Cortex of kidney (tissue), 1 donor: ENCODE data around the gene HDHD5.
"Not testable (repeated sequence)": the region's sequence is repeated elsewhere in the genome, so short reads cannot be mapped to it uniquely, and the experiment has no call there.

ENCODE experiments used
- DNase-seq: peaks from one replicate; lab custom pipeline; 2025; lab: John Stamatoyannopoulos, UW

Gene HDHD5

DNA sequence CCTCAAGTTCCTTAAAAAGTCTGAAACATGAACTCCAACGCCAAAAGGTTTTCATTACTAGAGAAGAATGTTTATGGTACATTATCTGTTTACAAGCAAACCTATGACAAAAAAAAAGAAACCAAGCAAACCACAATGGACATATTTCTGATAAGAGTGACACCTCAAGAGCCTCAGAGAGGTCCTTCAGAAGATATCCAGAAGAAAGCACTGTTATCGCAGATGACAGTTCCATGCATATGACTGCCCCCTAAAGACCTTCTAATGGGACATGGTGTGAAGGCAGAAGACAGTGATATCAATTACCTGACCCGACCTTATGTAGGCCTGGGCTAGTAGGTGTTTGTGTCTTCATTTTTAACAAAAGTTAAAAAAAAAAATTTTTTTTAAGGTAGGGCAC, 3.1 kb downstream of the HDHD5 start:
- no peak for DNase-seq

DNA sequence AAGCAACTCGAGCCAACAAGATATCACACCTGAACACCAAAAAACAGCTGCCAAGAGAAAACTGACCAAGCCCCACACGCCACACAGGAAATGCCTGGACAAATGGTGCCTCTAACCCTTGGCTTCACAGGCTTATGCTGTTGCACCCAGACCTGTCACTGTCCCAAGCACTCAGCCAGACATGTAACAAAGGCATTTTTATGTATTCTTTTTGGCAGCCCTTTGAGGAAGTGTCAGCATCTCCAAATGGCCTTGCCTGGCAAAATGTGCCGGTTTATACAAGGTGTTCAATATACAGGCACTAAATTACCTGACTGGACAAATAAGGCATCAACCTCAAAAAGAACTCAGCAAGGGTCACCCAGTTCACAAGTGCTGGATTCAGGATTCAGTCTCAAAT, 6.1 kb downstream of the HDHD5 start:
- no peak for DNase-seq

DNA sequence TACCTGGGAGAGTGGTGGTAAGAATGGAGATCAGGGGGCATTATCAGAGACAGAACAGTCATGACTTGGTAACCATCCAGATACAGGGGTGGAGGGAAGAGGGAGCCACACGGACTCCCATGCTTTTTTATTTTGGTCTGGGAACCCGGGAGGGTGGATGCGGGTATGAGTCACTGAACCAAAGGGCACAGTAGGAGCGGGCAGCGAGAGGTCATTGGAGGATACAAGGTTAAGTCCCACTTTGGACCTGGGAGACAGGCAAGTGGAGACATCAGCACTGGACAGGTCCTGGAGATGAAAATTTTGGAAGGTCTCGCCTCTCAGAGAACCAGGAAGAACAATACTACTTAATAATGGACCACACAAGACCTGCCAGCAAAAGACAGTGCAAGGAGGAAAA, 6.7 kb downstream of the HDHD5 start:
- no peak for DNase-seq

- DNase-seq, result no peak
Observed at GRCh38 chr22:17149076-17149815, 9.8 kb downstream of the HDHD5 start.

GRCh38 chr22:17147458-17147857, 11.6 kb downstream of the HDHD5 start:
- not testable (repeated sequence) for DNase-seq

- no peak for DNase-seq
Observed at GRCh38 chr22:17145021-17145680, 13.9 kb downstream of the HDHD5 start.

DNA sequence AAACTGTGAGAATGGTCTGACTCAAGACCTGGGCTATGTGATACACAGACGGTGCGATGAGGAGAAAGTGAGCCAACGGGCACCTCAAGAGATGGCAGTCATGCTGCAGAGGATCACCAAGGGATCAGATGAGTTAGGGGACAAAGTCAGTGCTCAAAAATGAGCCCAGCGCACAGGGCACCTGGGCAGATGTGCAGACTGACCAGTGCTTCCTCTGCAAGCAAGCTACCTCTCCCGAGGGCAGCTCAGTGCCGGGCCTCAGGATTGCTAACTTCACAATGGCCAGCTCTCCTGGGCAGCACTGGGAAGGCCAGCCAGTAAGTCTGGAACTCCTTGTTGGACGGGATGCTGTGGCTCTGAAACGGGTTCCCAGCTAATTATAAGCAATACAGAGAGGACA, 15.3 kb downstream of the HDHD5 start:
- DNase-seq, result no peak

GRCh38 chr22:17143101-17143500, 16.0 kb downstream of the HDHD5 start:
- DNase-seq, result no peak

DNA sequence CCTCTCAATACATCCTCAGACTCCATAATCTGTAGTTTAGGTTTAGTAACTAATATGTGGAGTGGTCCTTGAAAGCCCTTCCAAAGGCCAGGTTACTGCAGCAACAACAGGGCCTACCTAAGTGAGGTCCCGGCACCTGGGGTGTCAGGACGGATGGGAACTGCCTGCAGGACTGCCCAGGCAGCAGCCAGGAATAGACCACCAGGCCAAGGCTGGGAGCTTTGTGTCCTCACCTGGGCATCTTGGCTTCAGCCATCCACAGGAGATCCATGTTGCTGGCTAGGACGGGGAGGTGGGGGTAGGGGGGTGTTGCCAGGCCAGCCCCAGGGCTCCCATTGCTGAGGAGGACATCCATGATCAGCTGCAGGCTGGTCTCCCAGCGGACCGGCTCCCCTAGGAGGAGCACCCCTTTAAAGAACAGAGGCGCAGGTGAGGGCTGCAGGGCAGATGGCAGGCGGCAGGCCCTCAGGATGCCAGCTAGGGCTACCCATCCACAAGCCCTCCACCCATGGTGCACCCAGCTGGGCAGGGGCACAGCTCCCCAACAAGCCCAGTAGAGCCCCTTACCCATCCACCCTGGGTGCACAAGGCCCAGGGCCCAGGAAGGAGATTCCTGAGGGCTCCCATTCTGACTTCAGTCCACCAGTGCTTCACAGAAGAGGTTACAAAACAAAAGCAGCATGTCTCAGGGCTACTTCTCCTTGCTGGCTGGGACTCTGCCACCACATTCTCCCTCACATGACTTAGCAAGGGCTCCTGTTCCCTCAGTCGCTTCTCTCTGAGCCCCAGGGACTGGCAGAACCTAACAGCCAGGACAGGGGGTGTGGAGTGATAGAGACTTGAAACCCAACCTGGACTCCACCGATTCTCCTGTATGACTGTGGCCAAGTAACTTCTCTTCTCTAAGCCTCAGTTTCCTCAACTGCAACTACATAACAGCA, 18.0 kb downstream of the HDHD5 start:
- DNase-seq, result no peak

- no peak for DNase-seq
Observed at GRCh38 chr22:17140022-17140421, 19.1 kb downstream of the HDHD5 start.

DNA sequence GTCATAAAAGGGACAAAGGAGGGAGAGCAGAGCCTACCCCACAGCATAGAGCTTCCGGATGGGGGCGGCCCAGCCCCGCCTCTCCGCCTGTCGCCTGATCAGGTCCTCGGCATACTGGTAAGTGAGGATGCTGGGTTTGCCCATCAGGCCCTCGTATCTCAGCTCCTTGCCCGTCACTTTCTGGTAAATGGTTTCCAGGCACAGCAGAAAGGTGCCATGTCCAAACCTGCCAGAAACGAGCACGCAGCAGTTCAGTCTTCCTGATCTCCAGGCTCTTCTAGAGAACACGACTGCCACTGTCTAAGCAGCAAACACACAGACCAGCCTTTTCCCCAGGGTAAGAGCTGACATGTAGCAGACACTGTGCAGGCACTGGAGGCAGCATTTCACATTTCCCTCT, 20.6 kb downstream of the HDHD5 start:
- no peak for DNase-seq

GRCh38 chr22:17137861-17138425, 21.1 kb downstream of the HDHD5 start:
- no peak for DNase-seq

GRCh38 chr22:17137170-17137569, 21.9 kb downstream of the HDHD5 start:
- DNase-seq, result no peak

DNA sequence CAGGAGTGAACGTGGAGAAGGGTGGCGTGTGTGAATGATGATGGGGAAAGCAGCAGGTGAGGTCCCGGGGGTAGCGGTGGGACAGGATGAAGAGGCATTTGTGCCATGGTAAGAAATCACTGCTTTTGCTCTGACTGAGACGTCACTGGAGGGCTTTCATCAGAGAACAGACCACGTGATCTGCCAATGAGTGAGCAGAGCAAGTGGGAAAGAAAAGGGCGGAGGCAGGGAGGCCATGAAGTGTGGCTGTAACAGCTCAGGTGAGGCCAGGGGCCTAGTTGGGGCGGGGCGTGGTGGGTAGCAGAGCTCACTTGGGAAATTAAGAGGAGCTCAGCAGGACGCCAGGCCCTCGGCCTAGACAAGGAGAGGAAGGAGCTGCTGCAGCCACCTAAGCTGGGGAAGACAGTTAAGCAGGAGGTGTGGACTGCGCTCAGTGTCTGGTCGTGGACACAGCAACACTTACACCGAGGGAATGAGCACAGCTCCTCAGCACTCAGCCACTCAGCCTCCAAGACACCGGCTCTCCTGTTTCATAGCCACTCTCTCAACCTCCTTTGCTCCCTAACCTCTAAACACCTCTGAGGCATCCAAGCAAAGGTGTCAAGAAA, 23.8 kb downstream of the HDHD5 start:
- DNase-seq, result no peak

DNA sequence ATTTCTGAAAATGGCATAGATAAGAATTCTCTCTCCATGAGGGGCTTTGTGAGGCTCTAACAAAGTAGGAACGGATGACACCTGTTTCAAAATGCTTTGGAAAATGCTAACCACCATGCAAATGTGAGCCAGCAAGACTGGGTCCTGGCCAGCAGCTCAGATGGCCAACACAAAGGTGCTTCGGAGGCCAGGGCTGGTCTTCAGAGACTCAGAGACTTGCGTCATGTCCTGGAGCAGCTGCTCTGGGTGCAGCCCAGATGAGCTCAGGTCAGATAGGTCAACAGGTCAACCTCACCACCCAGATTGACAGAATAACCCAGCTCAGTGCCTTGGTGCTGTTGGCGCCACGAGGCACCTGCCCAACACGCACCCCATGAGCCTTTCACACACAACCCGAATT, 25.9 kb downstream of the HDHD5 start:
- no peak for DNase-seq

DNA sequence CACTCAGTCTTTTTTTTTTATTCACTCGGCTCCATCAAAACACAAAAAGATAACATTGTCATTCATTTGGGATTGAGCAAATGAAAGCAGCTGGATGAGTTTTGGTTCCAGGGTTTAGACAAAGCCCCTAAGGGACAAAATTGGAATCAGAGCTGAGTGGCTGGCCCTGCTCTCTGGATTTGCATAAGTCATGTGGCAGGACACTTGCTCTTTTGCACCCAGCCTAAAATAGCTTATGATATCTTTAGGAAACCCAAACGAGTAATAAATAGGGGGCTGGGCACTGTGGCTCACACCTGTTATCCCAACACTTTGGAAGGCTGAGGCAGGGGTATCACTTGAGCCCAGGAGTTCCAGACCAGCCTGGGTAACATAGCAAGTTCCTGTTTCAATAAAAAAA, 27.0 kb downstream of the HDHD5 start:
- no peak for DNase-seq

GRCh38 chr22:17131686-17132085, 27.4 kb downstream of the HDHD5 start:
- DNase-seq, result no peak

DNA sequence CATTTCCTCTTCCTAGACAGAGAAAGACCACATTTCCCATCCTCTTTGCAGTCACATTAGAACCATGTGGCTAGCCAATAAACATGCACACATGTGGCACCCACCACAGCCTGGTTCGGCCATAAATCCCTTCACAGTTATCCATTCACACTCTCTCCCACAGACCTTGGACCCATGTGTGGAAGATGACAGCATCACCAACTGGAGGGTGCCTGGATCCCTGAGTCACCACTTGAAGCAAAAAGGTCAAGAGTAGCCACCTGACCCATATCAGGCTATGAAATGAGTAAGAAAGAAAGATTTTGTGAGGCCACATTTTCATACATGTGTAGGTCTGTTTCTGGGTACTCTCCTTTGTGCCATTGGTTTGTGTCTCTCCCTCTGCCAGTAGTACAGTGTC, 28.9 kb downstream of the HDHD5 start:
- DNase-seq, result no peak

GRCh38 chr22:17121233-17122195, 37.6 kb downstream of the HDHD5 start, which contains the start of gene TMEM121B:
TSS of gene TMEM121B (minus strand) at chr22:17121360. CDS start at chr22:17121127, 233 bp downstream.
- DNase-seq, result no peak

- no peak for DNase-seq
Observed at GRCh38 chr22:17120711-17121232, 38.3 kb downstream of the HDHD5 start.
